Kidney epithelial cell (primary cell): Measurements from ENCODE around the gene GABRR3. TPM values are rescaled to one million over a fixed set of nuclear protein-coding genes. Genes with fewer than 3 reads are reported as not detected.

Source experiments
- DNase-seq: peaks from one replicate; pipeline ENCODE4 v3.0.0-alpha.2; 2010; ENCODE audit warnings: low read depth
- H3K27me3 ChIP-seq: 2 replicates; pipeline ENCODE4 v1.6.0; 2011; ENCODE audit warnings: low read length; ENCODE audit not compliant: control insufficient read depth, insufficient read depth
- H3K36me3 ChIP-seq: 2 replicates; pipeline ENCODE4 v1.5.1; 2011; ENCODE audit warnings: low read length; ENCODE audit not compliant: control insufficient read depth, insufficient read depth
- H3K4me3 ChIP-seq: 2 replicates; pipeline ENCODE4 v1.5.1; 2011; ENCODE audit warnings: low read depth, mild to moderate bottlenecking, control low read depth, low read length
- total RNA-seq: library from RNA; depleted of rRNA; stranded (reverse); fragments of >200 nt; gene quantifications from 2 replicates; pipeline ENCODE4 v1.2.3, GENCODE V29; 2015
- TF ChIP-seq, protein P1 (sequence below): IDR thresholded peaks from 2 replicates; pipeline ENCODE4 v1.5.1; 2011; ENCODE audit warnings: mild to moderate bottlenecking, moderate library complexity, low read length, control low read depth, inconsistent platforms; ENCODE audit not compliant: insufficient read depth, poor library complexity, severe bottlenecking

GABRR3 gene
- total RNA-seq, 1 donor from 2014 or later, result not detected

DNA sequence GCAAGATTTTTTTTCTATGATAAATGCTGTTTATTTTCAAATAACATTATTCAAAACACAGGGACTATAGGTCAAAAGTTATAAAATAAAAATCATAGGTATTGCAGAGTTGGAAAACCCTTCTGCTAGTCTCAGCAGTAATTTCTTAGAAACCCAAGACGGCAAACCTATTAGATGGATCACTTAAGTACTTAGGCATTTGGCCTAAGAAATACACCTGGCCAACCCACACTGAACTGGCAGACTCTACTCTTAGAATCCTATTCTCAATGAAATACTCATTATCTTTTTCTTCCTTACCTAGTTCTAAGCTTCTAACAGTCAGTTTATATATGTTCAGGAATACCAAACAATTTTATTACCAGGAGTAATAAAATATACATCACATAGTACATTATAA lies 32.4 kb downstream of the GABRR3 start:
- Histone ChIP-seq H3K4me3 (no peak overlapping the region), H3K27me3 (no peaks in the 10 kb centered on the region), H3K36me3 (no peaks in the 10 kb centered on the region)
- TF ChIP-seq, protein P1, sequence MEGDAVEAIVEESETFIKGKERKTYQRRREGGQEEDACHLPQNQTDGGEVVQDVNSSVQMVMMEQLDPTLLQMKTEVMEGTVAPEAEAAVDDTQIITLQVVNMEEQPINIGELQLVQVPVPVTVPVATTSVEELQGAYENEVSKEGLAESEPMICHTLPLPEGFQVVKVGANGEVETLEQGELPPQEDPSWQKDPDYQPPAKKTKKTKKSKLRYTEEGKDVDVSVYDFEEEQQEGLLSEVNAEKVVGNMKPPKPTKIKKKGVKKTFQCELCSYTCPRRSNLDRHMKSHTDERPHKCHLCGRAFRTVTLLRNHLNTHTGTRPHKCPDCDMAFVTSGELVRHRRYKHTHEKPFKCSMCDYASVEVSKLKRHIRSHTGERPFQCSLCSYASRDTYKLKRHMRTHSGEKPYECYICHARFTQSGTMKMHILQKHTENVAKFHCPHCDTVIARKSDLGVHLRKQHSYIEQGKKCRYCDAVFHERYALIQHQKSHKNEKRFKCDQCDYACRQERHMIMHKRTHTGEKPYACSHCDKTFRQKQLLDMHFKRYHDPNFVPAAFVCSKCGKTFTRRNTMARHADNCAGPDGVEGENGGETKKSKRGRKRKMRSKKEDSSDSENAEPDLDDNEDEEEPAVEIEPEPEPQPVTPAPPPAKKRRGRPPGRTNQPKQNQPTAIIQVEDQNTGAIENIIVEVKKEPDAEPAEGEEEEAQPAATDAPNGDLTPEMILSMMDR, result no peak
- DNase-seq, result no peak

DNA sequence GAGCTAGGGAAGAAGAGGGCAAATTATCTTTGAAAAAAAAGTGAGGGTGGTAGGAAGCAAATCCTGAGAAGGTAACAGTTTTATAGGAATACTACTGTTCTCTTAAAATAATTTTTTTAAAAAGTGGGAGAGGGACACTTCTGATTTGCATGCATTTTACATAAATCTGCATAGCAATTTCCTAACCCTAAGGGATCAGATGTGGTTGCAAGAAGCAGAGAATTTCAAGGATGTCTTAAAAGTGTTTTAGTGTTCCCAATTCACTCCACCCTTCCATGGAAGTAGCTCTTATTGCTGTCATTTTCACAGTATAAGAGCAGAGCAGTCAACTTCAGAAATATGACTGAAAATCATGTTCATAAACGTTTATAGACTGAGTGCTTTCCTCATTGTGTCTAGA lies 35.1 kb downstream of the GABRR3 start:
- TF ChIP-seq, protein P1, result no peak
- no peaks in the 10 kb centered on the region for H3K36me3 ChIP-seq
- H3K27me3 ChIP-seq, result no peaks in the 10 kb centered on the region
- no peak overlapping the region for H3K4me3 ChIP-seq
- DNase-seq, result no peak

DNA sequence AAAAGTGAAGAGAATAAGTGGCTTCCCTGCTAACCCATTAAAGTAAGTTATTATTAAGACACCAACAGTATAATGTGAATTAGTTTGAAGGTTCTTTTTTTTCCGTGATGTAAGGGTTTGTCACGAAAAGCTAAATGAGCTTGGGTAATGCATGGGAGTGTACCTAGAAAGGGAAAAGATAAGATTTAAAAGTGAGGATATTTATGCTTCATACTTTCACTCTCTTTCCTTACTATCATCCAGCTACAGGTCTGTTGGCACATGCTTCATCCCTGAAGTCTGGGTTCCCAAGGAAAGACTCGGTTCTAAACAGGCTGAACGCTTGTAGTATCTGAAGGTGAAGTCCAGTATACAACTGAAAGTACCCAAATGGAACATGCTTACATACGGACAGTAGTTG lies 36.0 kb downstream of the GABRR3 start:
- H3K4me3 ChIP-seq, result no peak overlapping the region
- no peaks in the 10 kb centered on the region for H3K27me3 ChIP-seq
- TF ChIP-seq, protein P1, result no peak
- DNase-seq, result no peak
- no peaks in the 10 kb centered on the region for H3K36me3 ChIP-seq

- TF ChIP-seq, protein P1, result no peak
- no peaks in the 10 kb centered on the region for H3K36me3 ChIP-seq
- DNase-seq, result no peak
- H3K27me3 ChIP-seq, result peaks cover 3% of the 10 kb centered on the region
- H3K4me3 ChIP-seq, result no peak overlapping the region
Observed at GRCh38 chr3:97996988-97997387, 38.1 kb downstream of the GABRR3 start.

DNA sequence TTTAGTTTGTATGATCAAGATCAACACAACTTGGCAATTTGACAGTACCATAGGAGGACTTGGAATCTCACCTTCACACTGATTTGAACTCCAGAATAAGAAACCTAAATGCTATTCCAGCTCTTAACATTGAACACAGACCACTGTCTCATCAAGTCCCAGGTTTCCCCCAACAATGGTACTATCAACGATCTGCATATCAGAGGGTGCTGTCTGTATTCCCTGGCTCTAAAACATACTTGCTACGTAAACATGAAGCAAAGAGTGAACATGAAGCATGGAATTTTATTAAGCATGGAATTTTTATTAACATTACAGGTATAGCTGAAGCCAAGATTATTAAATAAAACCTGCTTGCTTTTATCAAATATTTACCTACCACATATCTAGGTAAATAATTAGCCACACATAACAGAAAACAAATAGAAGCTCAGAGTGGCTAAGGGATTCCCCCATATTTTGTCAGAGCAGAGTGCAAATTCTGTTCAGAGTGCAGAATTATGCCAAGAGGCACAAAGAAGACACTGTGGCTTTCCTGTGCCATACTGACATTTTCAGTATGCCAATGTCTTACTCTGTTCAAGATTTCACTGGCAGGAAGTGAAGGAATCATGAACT lies 40.7 kb downstream of the GABRR3 start:
- no peaks in the 10 kb centered on the region for H3K36me3 ChIP-seq
- no peak for DNase-seq
- H3K4me3 ChIP-seq, result no peak overlapping the region
- peaks cover 3% of the 10 kb centered on the region for H3K27me3 ChIP-seq
- TF ChIP-seq, protein P1, result no peak

DNA sequence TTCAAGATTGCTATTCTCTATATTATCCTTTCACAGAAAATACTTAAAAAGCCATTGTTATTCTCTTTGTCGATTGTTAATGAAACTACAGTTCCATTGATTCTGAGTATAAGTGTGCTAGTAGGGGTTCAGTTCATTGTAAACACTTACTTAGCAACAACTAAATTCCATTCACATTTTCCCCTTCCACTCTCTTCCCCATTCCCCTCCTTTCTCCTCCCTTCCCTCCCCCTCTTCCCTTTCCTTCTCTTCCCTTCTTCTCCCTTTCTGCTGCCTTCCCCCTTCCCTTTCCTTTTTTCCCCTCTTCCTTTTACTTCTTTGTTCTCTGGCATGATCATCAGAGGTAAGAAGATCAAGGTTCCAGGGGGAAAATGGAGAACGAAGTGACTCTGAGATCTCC lies 41.6 kb downstream of the GABRR3 start:
- Histone ChIP-seq H3K4me3 (no peak overlapping the region), H3K27me3 (peaks cover 3% of the 10 kb centered on the region), H3K36me3 (no peaks in the 10 kb centered on the region)
- TF ChIP-seq, protein P1, result no peak
- no peak for DNase-seq
